ENCODE measurements around the gene KCNMA1.

DNA sequence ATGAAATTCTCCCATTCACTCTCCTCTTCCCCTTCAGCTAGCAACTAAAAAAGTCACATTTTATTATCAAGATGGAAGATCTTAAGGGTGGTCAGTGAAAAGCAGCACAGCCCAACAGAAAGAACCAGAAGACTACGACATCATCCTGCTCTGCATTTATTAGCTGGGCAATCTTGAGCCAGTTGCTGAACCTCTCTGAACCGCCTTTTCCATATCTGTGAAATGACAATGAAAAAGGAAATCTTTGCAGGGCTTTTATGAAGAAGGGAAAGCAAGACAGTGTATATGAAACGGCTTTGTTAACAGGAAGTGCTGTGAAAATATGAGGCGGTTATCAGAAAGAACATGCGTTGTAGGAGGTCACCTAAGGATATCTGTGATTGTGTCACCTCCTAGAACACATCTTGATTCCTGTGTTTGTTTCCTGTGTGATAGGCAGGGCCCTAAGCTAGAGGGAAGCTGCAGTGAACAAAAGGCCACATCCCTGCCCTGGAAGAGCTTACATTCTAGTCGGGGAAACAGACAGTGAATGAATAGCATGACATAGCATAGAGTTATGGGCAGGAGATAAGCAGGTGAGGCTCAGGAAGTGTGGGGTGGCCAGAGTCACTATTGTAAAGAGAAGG lies 36.0 kb upstream of the KCNMA1 start:
- TF ChIP-seq ZNF274 (IDR thresholded peaks at IDR 0.05; ENCODE audit: low read depth, low read length) (no peak), YY1 (IDR thresholded peaks at IDR 0.05; ENCODE audit: insufficient read depth, insufficient read length) (no peak), SUZ12 (IDR thresholded peaks at IDR 0.05; ENCODE audit: extremely low read depth, insufficient read depth, insufficient read length) (no peak)

Data from NT2/D1 (cell line).